GDM1 (cell line): ENCODE results near the gene C6orf52.
"Not testable (repeated sequence)": the region's sequence is repeated elsewhere in the genome, so short reads cannot be mapped to it uniquely, and the experiment has no call there.

Experiments
- DNase-seq: peaks from one replicate; lab custom pipeline; 2025; lab: John Stamatoyannopoulos, UW

C6orf52 gene

GRCh38 chr6:10696655-10697054 lies 2.2 kb upstream of the C6orf52 start:
- no peak for DNase-seq

GRCh38 chr6:10695086-10695657 lies 756 bp upstream of the C6orf52 start:
- DNase-seq = no peak

- DNase-seq = no peak
Observed at GRCh38 chr6:10692965-10693538, 1.4 kb downstream of the C6orf52 start.

GRCh38 chr6:10690651-10691445 lies 3.6 kb downstream of the C6orf52 start:
- DNase-seq = no peak

GRCh38 chr6:10687582-10687981 lies 6.8 kb downstream of the C6orf52 start:
- DNase-seq = no peak

- no peak for DNase-seq
Observed at GRCh38 chr6:10686901-10687300, 7.5 kb downstream of the C6orf52 start.

- no peak for DNase-seq
Observed at GRCh38 chr6:10685092-10685915, 9.1 kb downstream of the C6orf52 start.

GRCh38 chr6:10684618-10685017 lies 9.8 kb downstream of the C6orf52 start:
- no peak for DNase-seq

- no peak for DNase-seq
Observed at GRCh38 chr6:10682355-10682988, 11.9 kb downstream of the C6orf52 start.

GRCh38 chr6:10681795-10682194 lies 12.6 kb downstream of the C6orf52 start:
- no peak for DNase-seq

- no peak for DNase-seq
Observed at GRCh38 chr6:10678456-10678855, 16.0 kb downstream of the C6orf52 start.

GRCh38 chr6:10676403-10676802 lies 18.0 kb downstream of the C6orf52 start:
- no peak for DNase-seq

GRCh38 chr6:10668126-10668917 lies 26.1 kb downstream of the C6orf52 start:
- DNase-seq = no peak

GRCh38 chr6:10665595-10665994 lies 28.8 kb downstream of the C6orf52 start:
- DNase-seq = not testable (repeated sequence)

- no peak for DNase-seq
Observed at GRCh38 chr6:10662742-10663141, 31.7 kb downstream of the C6orf52 start.

- DNase-seq = no peak
Observed at GRCh38 chr6:10662207-10662606, 32.2 kb downstream of the C6orf52 start.

GRCh38 chr6:10660431-10661191 lies 33.8 kb downstream of the C6orf52 start:
- not testable (repeated sequence) for DNase-seq

GRCh38 chr6:10659699-10660348 lies 34.6 kb downstream of the C6orf52 start:
- no peak for DNase-seq

- DNase-seq = no peak
Observed at GRCh38 chr6:10658910-10659698, 35.3 kb downstream of the C6orf52 start.
